Ovary (tissue), 3 donors: ENCODE data around the gene SGCE.
"Not testable (repeated sequence)": the region's sequence is repeated elsewhere in the genome, so short reads cannot be mapped to it uniquely, and the experiment has no call there.

Source experiments
- CTCF ChIP-seq, 3 donors: fragments of 450-650 bp in 2 of 3; fragments of 200-600 bp in 1 of 3; IDR thresholded peaks; one replicate each; pipeline versions ENCODE4 v1.5.1 to v1.8.0; 2016 to 2022; ENCODE audit warnings: antibody characterized with exemption in 3 of 3, mild to moderate bottlenecking in 1 of 3
- POLR2A ChIP-seq: fragments of 450-650 bp; IDR thresholded peaks from one replicate; pipeline ENCODE4 v1.6.1; 2017; ENCODE audit warnings: antibody characterized with exemption, mild to moderate bottlenecking, moderate library complexity
- donor health status: DM: no; HTN: no; CAD: no.

- TF ChIP-seq CTCF (IDR thresholded peaks at IDR 0.05); POLR2A: not testable (repeated sequence)
These were observed 49.5 kb upstream of the SGCE start for GRCh38 chr7:94705155-94706021.
